SIG-M5 (cell line): ENCODE data around the gene RBPJL.

Source experiments
- DNase-seq: peaks from one replicate; lab custom pipeline; 2025; lab: John Stamatoyannopoulos, UW

Gene RBPJL

DNA sequence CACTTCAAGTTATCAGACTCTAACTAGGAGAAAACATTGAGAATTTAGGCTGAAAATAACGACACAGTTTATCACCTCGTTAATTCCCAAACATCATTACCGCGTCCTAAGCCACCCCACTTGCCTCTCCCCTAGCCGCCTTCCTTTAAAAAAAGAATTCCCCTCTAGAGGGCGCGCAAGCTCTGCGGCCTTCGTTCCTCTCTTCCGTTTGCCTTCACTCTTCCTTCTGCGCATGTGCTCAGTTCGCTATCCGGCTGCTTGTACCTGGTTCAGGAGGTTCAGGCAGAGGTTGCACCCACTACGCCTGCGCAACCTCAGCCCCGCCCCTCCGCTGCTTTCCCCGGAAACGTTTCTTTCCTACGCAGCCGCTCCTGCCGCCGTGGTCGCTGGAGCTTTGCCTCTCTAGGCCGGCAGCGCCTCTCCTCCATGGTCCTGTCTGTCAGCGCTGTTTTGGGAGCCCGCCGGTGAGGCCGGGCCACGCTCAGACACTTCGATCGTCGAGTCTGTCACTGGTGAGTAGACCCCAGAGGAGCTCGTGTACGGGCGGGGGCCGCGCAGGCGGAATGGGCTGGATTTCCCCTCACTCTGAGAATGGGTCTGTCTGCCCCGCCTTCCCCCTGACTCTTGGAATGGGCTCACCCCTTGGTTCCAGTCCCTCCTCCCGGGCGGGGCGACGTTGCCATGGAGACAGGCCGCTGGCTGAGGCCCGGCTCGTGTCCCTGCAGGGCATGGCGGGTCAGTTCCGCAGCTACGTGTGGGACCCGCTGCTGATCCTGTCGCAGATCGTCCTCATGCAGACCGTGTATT is 56.4 kb downstream of the RBPJL start, which contains the start of gene SYS1:
TSS of gene SYS1 (plus strand) at position 353 of the 807 bp plus-strand sequence. CDS start at position 729, 376 bp downstream.
- DNase-seq, result peak; percentile 95

DNA sequence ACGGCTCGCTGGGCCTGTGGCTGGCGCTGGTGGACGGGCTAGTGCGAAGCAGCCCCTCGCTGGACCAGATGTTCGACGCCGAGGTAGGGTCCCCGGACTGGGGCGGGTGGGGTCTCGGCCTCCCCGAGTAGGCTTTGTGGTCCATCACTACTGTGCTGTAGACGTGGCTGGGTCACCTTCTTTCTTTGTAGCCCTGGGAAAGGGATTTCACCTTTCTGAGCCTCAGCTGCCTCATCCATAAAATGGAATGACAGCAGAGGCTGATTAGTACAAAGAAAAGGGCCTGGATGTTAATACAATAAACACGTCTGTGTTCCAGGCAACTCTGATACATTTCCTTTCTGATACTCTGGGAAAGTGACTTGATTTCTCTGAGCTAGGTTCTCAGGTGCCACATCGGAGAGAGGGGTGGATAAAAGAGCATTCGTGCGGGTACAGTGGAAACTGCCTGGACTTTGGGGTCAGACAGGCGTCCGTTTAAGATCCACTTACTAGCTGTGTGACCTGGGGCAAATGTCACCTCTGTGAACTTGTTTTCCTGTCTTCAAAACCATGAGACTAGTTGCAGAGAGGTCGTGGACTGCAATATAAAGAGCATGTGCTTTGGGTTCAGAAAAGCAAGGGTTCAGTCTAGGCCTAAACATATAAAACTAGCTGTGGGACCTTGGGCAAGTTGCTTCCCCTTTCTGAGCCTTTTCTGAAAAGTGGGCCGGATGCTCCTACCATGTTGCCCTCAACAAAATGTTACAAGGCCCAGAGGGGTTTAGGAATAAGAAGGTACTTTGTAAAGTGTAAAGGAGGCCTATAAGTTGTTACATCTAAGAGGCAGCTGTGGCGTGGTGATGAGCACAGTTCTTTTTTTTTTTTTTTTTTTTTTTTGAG is 57.2 kb downstream of the RBPJL start:
- no peak for DNase-seq

DNA sequence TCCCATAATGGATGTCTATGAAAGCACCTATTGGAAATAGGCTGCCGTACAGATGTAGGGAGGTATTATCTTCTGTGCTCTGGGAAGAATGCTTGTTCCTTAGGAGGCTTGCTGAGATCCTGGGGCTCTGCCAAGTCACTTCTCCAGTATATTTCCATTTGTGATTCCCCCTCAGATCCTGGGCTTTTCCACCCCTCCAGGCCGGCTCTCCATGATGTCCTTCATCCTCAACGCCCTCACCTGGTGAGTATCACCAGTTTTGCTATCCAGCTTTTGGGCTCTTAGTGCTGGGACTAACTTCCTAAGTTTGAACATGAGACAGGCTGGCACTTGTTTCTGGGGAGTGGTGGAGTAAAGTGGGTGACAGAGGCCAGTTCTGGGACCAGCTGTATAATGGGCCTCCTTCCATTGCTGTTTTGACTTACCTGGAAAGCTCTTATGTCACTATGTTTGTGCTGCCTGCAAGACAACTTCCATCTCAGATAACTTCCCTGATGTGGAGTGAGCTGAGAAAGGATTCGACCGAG is 58.9 kb downstream of the RBPJL start:
- DNase-seq, result no peak

DNA sequence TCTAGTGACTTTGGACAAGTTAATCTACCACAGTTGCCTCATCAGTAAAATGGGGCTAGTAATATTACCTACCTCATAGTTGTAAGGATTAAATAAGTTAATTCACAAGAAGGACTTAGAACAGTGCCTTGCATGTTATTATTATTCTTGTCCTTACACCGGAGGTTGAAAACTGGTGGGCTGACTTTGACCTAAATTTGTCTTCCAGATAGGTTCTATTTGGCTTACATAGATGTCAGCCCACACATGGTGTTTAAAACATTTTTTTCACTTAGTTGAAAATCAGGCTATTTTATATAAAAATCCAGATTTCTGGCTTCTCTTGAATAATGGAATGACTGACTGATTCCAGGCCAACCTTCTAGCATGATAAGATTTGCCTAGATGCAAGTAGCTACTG is 59.6 kb downstream of the RBPJL start:
- no peak for DNase-seq

DNA sequence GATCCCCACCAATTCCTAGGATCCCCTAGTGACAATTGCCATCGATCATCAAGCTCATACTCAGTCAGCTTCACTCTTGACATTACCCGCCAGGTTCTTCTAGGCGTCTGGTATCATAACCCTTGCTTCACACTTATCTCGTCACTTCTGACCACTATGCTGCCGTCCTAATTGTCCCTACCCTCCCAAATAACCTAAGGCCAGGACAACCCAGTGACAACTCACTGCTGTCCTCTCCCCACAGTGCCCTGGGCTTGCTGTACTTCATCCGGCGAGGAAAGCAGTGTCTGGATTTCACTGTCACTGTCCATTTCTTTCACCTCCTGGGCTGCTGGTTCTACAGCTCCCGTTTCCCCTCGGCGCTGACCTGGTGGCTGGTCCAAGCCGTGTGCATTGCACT is 60.0 kb downstream of the RBPJL start:
- DNase-seq, result no peak

DNA sequence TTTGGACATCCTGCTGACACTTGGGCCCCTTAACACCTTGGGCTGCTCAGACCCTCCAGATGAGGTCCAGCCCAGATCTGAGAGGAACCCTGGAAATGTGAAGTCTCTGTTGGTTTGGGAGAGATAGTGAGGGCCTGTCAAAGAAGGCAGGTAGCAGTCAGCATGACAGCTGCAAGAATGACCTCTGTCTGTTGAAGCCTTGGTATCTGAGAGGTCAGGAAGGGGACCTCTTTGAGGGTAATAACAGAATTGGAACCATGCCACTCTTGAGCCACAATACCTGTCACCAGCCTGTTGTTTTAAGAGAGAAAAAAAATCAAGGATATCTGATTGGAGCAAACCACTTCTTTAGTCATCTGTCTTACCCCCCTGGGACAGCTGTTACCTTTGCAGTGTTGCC is 60.5 kb downstream of the RBPJL start:
- no peak for DNase-seq
